H1 (cell line): ENCODE measurements around the gene SLC5A12. TPM values are rescaled to one million over a fixed set of nuclear protein-coding genes. Genes with fewer than 3 reads are reported as not detected.

ENCODE experiments used
- CTCF ChIA-PET: fragments of 300-600 bp; sonication (Branson Sonifier 250); formaldehyde crosslinking; loops from one replicate; lab custom pipeline; 2021; ENCODE audit not compliant: partially characterized antibody; lab: Charles Lee
- POLR2A ChIA-PET: fragments of 300-600 bp; sonication (Branson Sonifier 250); formaldehyde crosslinking; loops from one replicate; lab custom pipeline; 2021; ENCODE audit warnings: inconsistent platforms; ENCODE audit not compliant: partially characterized antibody; lab: Charles Lee
- DNase-seq, 2 experiments: peaks; one replicate each; pipeline versions ENCODE4 v3.0.0 to v3.0.0-alpha.2; 2010 to 2022; ENCODE audit warnings: low spot score in 2 of 2, low read depth in 1 of 2, mixed read lengths in 1 of 2
- FAIRE-seq: peaks from 2 replicates; lab custom pipeline; 2011; peaks lifted over from hg19 to GRCh38; lab: Jason Lieb, UNC
- H2AFZ ChIP-seq: 2 replicates; pipeline ENCODE4 v1.8.1; 2012; ENCODE audit warnings: low read length, inconsistent platforms
- H2AK5ac ChIP-seq: 2 replicates; pipeline ENCODE4 v1.6.1; 2013; ENCODE audit warnings: low read depth, low read length
- H2BK120ac ChIP-seq: replicated peaks from 2 replicates; pipeline ENCODE3; 2013; ENCODE audit warnings: low read depth, low read length, inconsistent platforms
- H2BK12ac ChIP-seq: 2 replicates; pipeline ENCODE4 v1.6.1; 2013; ENCODE audit warnings: low read depth, low read length
- H2BK15ac ChIP-seq: 2 replicates; pipeline ENCODE4 v1.6.1; 2013; ENCODE audit warnings: low read length
- H2BK20ac ChIP-seq: 2 replicates; pipeline ENCODE4 v1.6.1; 2013; ENCODE audit warnings: low read length
- H2BK5ac ChIP-seq: 2 replicates; pipeline ENCODE4 v1.6.1; 2013; ENCODE audit warnings: low read depth, low read length
- H3K14ac ChIP-seq: 2 replicates; pipeline ENCODE4 v1.6.1; 2013; ENCODE audit warnings: inconsistent platforms; ENCODE audit not compliant: insufficient read length
- H3K18ac ChIP-seq: 2 replicates; pipeline ENCODE4 v1.6.1; 2013; ENCODE audit warnings: low read length; ENCODE audit errors: extremely low read depth
- H3K23ac ChIP-seq: 2 replicates; pipeline ENCODE4 v1.6.1; 2013; ENCODE audit warnings: inconsistent platforms; ENCODE audit not compliant: insufficient read length
- H3K23me2 ChIP-seq: 2 replicates; pipeline ENCODE4 v1.6.1; 2013; ENCODE audit warnings: low read depth, low read length
- H3K27ac ChIP-seq: 2 replicates; pipeline ENCODE4 v1.6.1; 2011; ENCODE audit warnings: low read depth, low read length, inconsistent platforms
- H3K27me3 ChIP-seq, 4 experiments: replicated peaks in 1 of 4; 1 replicate in 1 of 4; 2 replicates in 3 of 4; pipeline versions ENCODE4 v1.6.1 to v1.8.1; 2011 to 2013; ENCODE audit warnings: low read length in 3 of 4, mild to moderate bottlenecking in 3 of 4, inconsistent platforms in 2 of 4, mixed read lengths in 2 of 4, moderate library complexity in 1 of 4; ENCODE audit not compliant: control insufficient read depth in 3 of 4, insufficient read depth in 3 of 4; ENCODE audit errors: extremely low read depth in 1 of 4
- H3K36me3 ChIP-seq, 4 experiments: 2 replicates each; pipeline versions ENCODE4 v1.6.1 to v1.8.1; 2011 to 2013; ENCODE audit warnings: mild to moderate bottlenecking in 4 of 4, low read length in 3 of 4, moderate library complexity in 2 of 4, control low read depth in 1 of 4, inconsistent platforms in 1 of 4; ENCODE audit not compliant: insufficient read depth in 4 of 4, control insufficient read depth in 2 of 4
- H3K4ac ChIP-seq: replicated peaks from 2 replicates; pipeline ENCODE3; 2013; ENCODE audit warnings: low read length, low read depth, mixed read lengths, inconsistent platforms; ENCODE audit not compliant: insufficient read length
- H3K4me1 ChIP-seq, 4 experiments: replicated peaks in 1 of 4; 1 replicate in 1 of 4; 2 replicates in 3 of 4; pipeline versions ENCODE4 v1.6.1 to v1.8.1; 2011 to 2013; ENCODE audit warnings: low read length in 3 of 4, inconsistent platforms in 2 of 4, mixed read lengths in 1 of 4; ENCODE audit not compliant: insufficient read depth in 4 of 4, control insufficient read depth in 3 of 4
- H3K4me2 ChIP-seq, 2 experiments: 2 replicates each; pipeline versions ENCODE4 v1.6.1 to v1.8.1; 2011 to 2013; ENCODE audit warnings: low read depth in 2 of 2, low read length in 2 of 2, control low read depth in 1 of 2, inconsistent platforms in 1 of 2, mild to moderate bottlenecking in 1 of 2; ENCODE audit not compliant: insufficient read depth in 1 of 2
- H3K4me3 ChIP-seq, 4 experiments: fragments of 200-600, 300-600 bp in 1 of 4; sonication (generic), shearing (Covaris generic), sonication (Bioruptor Twin) in 1 of 4; 2 replicates each; pipeline versions ENCODE4 v1.5.1 to v1.8.1; 2011 to 2016; ENCODE audit warnings: low read length in 4 of 4, low read depth in 3 of 4, control low read depth in 2 of 4, inconsistent platforms in 2 of 4, mild to moderate bottlenecking in 2 of 4, mixed read lengths in 1 of 4, moderate library complexity in 1 of 4; ENCODE audit not compliant: insufficient read depth in 2 of 4; ENCODE audit errors: extremely low read depth in 1 of 4
- H3K56ac ChIP-seq: replicated peaks from 2 replicates; pipeline ENCODE3; 2013; ENCODE audit warnings: low read depth, mild to moderate bottlenecking, mixed read lengths, low read length, inconsistent platforms; ENCODE audit not compliant: insufficient read length
- H3K79me1 ChIP-seq: 2 replicates; pipeline ENCODE4 v1.6.1; 2013; ENCODE audit warnings: low read depth, low read length, control low read depth
- H3K79me2 ChIP-seq, 2 experiments: 2 replicates each; pipeline versions ENCODE4 v1.6.1 to v1.8.1; 2012 to 2013; ENCODE audit warnings: low read length in 2 of 2, mild to moderate bottlenecking in 2 of 2, inconsistent platforms in 1 of 2; ENCODE audit not compliant: insufficient read depth in 2 of 2, control insufficient read depth in 1 of 2
- H3K9ac ChIP-seq, 4 experiments: replicated peaks in 1 of 4; 1 replicate in 1 of 4; 2 replicates in 3 of 4; pipeline versions ENCODE4 v1.6.1 to v1.8.1; 2011 to 2013; ENCODE audit warnings: low read depth in 3 of 4, low read length in 3 of 4, control low read depth in 2 of 4, mild to moderate bottlenecking in 2 of 4, moderate library complexity in 2 of 4, inconsistent platforms in 1 of 4; ENCODE audit errors: extremely low read depth in 1 of 4
- H3K9me3 ChIP-seq, 2 experiments: 2 replicates each; pipeline versions ENCODE4 v1.6.1 to v1.8.1; 2012 to 2013; ENCODE audit warnings: mild to moderate bottlenecking in 2 of 2, moderate library complexity in 2 of 2, control low read depth in 1 of 2, inconsistent platforms in 1 of 2, low read depth in 1 of 2, low read length in 1 of 2, mixed read lengths in 1 of 2; ENCODE audit not compliant: insufficient read depth in 2 of 2
- H4K20me1 ChIP-seq, 2 experiments: replicated peaks in 1 of 2; 2 replicates each; pipeline versions ENCODE3 to v1.8.1; 2011 to 2013; ENCODE audit warnings: inconsistent platforms in 2 of 2, low read length in 2 of 2, mild to moderate bottlenecking in 1 of 2; ENCODE audit not compliant: insufficient read depth in 2 of 2, control insufficient read depth in 1 of 2
- H4K5ac ChIP-seq: 2 replicates; pipeline ENCODE4 v1.6.1; 2013; ENCODE audit warnings: low read length, low read depth, mixed read lengths, inconsistent platforms; ENCODE audit not compliant: insufficient read length
- H4K8ac ChIP-seq: 2 replicates; pipeline ENCODE4 v1.8.0; 2013; ENCODE audit warnings: mild to moderate bottlenecking, moderate library complexity, low read length, inconsistent platforms; ENCODE audit not compliant: insufficient read depth; ENCODE audit errors: extremely low read depth
- H4K91ac ChIP-seq: replicated peaks from 2 replicates; pipeline ENCODE3; 2013; ENCODE audit warnings: low read length, mixed read lengths, inconsistent platforms; ENCODE audit not compliant: insufficient read length
- BRCA1 ChIP-seq: IDR thresholded peaks from 2 replicates; pipeline ENCODE4 v1.6.1; 2012; ENCODE audit warnings: low read depth, low read length, improper control_type of control experiment
- CHD2 ChIP-seq: IDR thresholded peaks from 2 replicates; pipeline ENCODE4 v1.6.1; 2012; ENCODE audit warnings: low read length, improper control_type of control experiment
- GABPA ChIP-seq: IDR thresholded peaks from 2 replicates; pipeline ENCODE4 v1.6.1; 2011; ENCODE audit warnings: mild to moderate bottlenecking, low read length, moderate library complexity, borderline replicate concordance; ENCODE audit not compliant: insufficient read depth
- HDAC2 ChIP-seq, 2 experiments: fragments of 300-600 bp in 1 of 2; sonication (generic) in 1 of 2; IDR thresholded peaks; 2 replicates each; pipeline ENCODE4 v1.6.1; 2011 to 2012; ENCODE audit warnings: low read depth in 2 of 2, low read length in 2 of 2, mild to moderate bottlenecking in 2 of 2, moderate library complexity in 2 of 2, borderline replicate concordance in 1 of 2, inconsistent platforms in 1 of 2
- SIX5 ChIP-seq: IDR thresholded peaks from 2 replicates; pipeline ENCODE4 v1.6.1; 2011; ENCODE audit warnings: mild to moderate bottlenecking, low read depth, low read length
- SP4 ChIP-seq: IDR thresholded peaks from 2 replicates; pipeline ENCODE4 v1.6.1; 2012; ENCODE audit warnings: low read length, inconsistent platforms
- TEAD4 ChIP-seq: IDR thresholded peaks from 2 replicates; pipeline ENCODE4 v1.6.1; 2012; ENCODE audit warnings: low read depth, low read length, inconsistent platforms, mixed read lengths
- YY1 ChIP-seq: IDR thresholded peaks from 2 replicates; pipeline ENCODE4 v1.6.1; 2011; ENCODE audit warnings: low read depth, mild to moderate bottlenecking, low read length
- WGBS, 2 experiments: shearing (Covaris generic) in 1 of 2; methylation state at CpG; one replicate each; pipeline versions ENCODE4 v1.1.6 to v1.1.7; 2013 to 2015; ENCODE audit warnings: low lambda C conversion rate in 2 of 2, mixed read lengths in 2 of 2, inconsistent platforms in 1 of 2, low coverage in 1 of 2, missing lambda C conversion rate in 1 of 2; ENCODE audit not compliant: insufficient replicate concordance in 2 of 2, insufficient coverage in 1 of 2, insufficient read length in 1 of 2; ENCODE audit errors: extremely low coverage in 1 of 2, missing lambda C conversion rate in 1 of 2; 5-methylcytosine and 5-hydroxymethylcytosine counted together
- polyA plus RNA-seq, 7 experiments: library from polyadenylated mRNA; depleted of rRNA in 3 of 7; stranded (reverse) in 5 of 7; unstranded in 2 of 7; fragments of >200 nt in 5 of 7; fragments of 200-250 nt in 2 of 7; gene quantifications; 1 replicate in 5 of 7; 2 replicates in 1 of 7; 4 replicates in 1 of 7; pipeline versions ENCODE4 v1.2.1 to v1.2.3, GENCODE V29; 2011 to 2013; ENCODE audit warnings: missing spikeins in 2 of 7, mixed read lengths in 2 of 7
- total RNA-seq: library from RNA; stranded (reverse); fragmentation: NEBNext Ultra II Directional; extraction: Animal tissue kit (Norgen Biotek cat#: 25700); gene quantifications from 2 replicates; pipeline ENCODE4 v1.2.1, GENCODE V29; 2021

The SLC5A12 gene
- total and polyA plus RNA-seq, 2 of the 8 experiments (the other 6 are each of a cell fraction or from before 2014, with no cell fraction given): 1.3 to 1.4 TPM

GRCh38 chr11:26651916-26652315 is 69.9 kb downstream of the SLC5A12 start:
- H4K8ac ChIP-seq: no peak overlapping the region
- H2BK15ac ChIP-seq: no peak overlapping the region
- H3K79me1 ChIP-seq: no peaks in the 10 kb centered on the region
- TF ChIP-seq YY1 (no peak), SIX5 (no peak), SP4 (no peak), HDAC2 (IDR thresholded peaks at IDR 0.05; ENCODE audit: borderline replicate concordance in 1 of 2, low read depth in 2 of 2, low read length in 2 of 2) (no peak), BRCA1 (no peak), GABPA (no peak), TEAD4 (no peak), CHD2 (no peak)
- H3K4me3 ChIP-seq: no peak overlapping the region
- no peak overlapping the region for H3K56ac ChIP-seq
- no peaks in the 10 kb centered on the region for H3K36me3 ChIP-seq
- H2BK20ac ChIP-seq: no peak overlapping the region
- DNase-seq: no peak
- H2AFZ ChIP-seq: no peak overlapping the region
- H4K91ac ChIP-seq: no peak overlapping the region
- WGBS, 2 experiments: 86% methylated on average over 6 of the region's 6 CpGs; no CpG with 5 or more reads in 1 of the 2 experiments
- H3K27ac ChIP-seq: no peak overlapping the region
- no peaks in the 10 kb centered on the region for H3K9me3 ChIP-seq
- H2BK5ac ChIP-seq: no peak overlapping the region
- no peak overlapping the region for H3K4ac ChIP-seq
- no peak overlapping the region for H2BK12ac ChIP-seq
- no peaks in the 10 kb centered on the region for H4K20me1 ChIP-seq
- H3K14ac ChIP-seq: no peak overlapping the region
- no peak overlapping the region for H2AK5ac ChIP-seq
- H3K79me2 ChIP-seq: no peaks in the 10 kb centered on the region
- H3K4me2 ChIP-seq: no peak overlapping the region
- peaks cover 0 to 3% (median 0%) of the 10 kb centered on the region in 4 experiments; a peak in 1 of 7 replicates for H3K4me1 ChIP-seq
- H3K23me2 ChIP-seq: no peaks in the 10 kb centered on the region
- H3K27me3 ChIP-seq: no peaks in the 10 kb centered on the region
- no peak overlapping the region for H2BK120ac ChIP-seq
- ChIA-PET POLR2A (no interaction called here), CTCF (interaction anchor here (1.1 kb wide), 1 partner anchor 10 kb away, joined by 3 read pairs; no protein-coding TSS in a partner anchor)
- no peak overlapping the region for H4K5ac ChIP-seq
- no peak for FAIRE-seq
- H3K23ac ChIP-seq: no peak overlapping the region
- no peak overlapping the region for H3K18ac ChIP-seq
- no peak overlapping the region for H3K9ac ChIP-seq
